ENCODE data around the gene DAB1.

DAB1 gene

GRCh38 chr1:57034713-57035112, 389.1 kb downstream of the DAB1 start:
- TF ChIP-seq, protein P1, sequence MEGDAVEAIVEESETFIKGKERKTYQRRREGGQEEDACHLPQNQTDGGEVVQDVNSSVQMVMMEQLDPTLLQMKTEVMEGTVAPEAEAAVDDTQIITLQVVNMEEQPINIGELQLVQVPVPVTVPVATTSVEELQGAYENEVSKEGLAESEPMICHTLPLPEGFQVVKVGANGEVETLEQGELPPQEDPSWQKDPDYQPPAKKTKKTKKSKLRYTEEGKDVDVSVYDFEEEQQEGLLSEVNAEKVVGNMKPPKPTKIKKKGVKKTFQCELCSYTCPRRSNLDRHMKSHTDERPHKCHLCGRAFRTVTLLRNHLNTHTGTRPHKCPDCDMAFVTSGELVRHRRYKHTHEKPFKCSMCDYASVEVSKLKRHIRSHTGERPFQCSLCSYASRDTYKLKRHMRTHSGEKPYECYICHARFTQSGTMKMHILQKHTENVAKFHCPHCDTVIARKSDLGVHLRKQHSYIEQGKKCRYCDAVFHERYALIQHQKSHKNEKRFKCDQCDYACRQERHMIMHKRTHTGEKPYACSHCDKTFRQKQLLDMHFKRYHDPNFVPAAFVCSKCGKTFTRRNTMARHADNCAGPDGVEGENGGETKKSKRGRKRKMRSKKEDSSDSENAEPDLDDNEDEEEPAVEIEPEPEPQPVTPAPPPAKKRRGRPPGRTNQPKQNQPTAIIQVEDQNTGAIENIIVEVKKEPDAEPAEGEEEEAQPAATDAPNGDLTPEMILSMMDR (IDR thresholded peaks at IDR 0.05; ENCODE audit: low read depth, low read length), result no peak
- no peak overlapping the region for H3K4me3 ChIP-seq (ENCODE audit: low read depth, low read length)

- no peak overlapping the region for H3K4me3 ChIP-seq (ENCODE audit: low read depth, low read length)
- TF ChIP-seq, protein P1 (IDR thresholded peaks at IDR 0.05; ENCODE audit: low read depth, low read length), result no peak
Observed at GRCh38 chr1:57033222-57034001, 390.4 kb downstream of the DAB1 start.

GRCh38 chr1:57026624-57027354, 397.1 kb downstream of the DAB1 start:
- TF ChIP-seq, protein P1 (IDR thresholded peaks at IDR 0.05; ENCODE audit: low read depth, low read length), result no peak
- H3K4me3 ChIP-seq (ENCODE audit: low read depth, low read length), result no peak overlapping the region

DNA sequence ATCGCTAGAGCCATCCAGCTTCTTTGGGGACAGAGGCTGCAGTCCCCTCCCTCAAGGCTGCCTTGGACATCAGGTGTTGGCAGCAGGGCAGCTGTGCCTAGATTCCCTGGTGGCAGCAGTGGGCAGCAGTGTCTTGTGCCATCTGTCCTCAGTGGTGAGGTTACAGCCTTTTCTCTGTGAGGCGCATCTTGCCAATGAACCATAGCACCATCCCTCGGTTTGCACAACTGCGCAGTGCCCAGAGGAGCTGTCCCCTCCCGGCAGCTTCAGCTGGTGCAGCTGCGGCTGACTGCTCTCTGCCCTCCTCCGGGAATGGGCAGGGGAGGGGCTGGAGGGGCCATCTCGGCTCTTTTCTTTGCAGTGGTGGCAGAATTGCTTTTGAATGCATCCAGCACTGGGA, 399.0 kb downstream of the DAB1 start:
- no peak overlapping the region for H3K4me3 ChIP-seq (ENCODE audit: low read depth, low read length)
- TF ChIP-seq, protein P1 (IDR thresholded peaks at IDR 0.05; ENCODE audit: low read depth, low read length), result no peak

GRCh38 chr1:57024428-57024827, 399.4 kb downstream of the DAB1 start:
- H3K4me3 ChIP-seq (ENCODE audit: low read depth, low read length), result no peak overlapping the region
- TF ChIP-seq, protein P1 (IDR thresholded peaks at IDR 0.05; ENCODE audit: low read depth, low read length), result no peak

DNA sequence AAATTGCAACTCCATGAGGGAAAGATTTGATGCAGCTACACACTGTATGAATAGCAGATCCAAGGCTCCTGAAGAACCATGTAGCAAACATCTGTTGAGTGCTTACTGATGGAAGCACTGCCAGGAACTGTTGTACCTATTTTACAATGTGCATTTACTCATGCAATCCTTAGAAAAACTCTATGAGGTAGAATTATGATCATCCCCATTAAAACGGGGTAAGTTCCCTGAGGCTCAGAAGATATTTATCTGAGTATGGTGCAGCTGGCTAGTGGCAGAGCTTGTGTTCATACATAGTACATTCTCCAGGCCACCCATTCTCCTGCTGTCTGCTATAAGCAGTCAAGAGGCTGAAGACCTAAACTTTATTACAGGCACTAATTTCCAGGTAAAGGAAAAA, 403.6 kb downstream of the DAB1 start:
- TF ChIP-seq, protein P1 (IDR thresholded peaks at IDR 0.05; ENCODE audit: low read depth, low read length), result no peak
- no peak overlapping the region for H3K4me3 ChIP-seq (ENCODE audit: low read depth, low read length)

DNA sequence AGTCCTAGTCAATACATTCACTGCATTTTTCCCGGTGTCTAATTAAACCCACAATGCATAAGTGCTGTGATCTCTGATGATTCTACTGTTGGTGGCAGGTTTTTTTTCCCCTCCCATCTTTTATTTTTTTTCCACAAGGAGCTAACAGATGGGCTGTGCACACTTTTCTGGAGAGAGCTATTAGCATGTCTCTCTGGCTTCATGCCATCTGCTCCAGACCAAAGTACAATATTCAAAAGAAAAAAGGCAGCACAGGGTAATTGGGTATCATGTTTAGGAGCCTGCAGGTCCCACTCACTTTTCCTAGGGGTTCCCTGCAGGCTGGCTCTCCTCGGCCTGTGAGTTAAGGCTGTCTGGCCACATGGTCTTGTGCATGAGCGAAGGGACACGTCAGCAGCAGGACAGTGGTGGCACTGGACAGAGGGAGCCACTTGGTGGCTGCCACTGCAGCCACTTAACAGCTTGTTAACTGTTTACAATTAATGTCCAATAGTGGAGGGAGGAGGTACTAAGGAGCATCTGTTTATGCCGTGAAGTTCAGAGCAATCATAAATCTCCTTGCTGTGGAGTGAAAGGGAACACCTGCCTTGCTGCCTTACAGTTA, 404.5 kb downstream of the DAB1 start:
- no peak overlapping the region for H3K4me3 ChIP-seq (ENCODE audit: low read depth, low read length)
- TF ChIP-seq, protein P1 (IDR thresholded peaks at IDR 0.05; ENCODE audit: low read depth, low read length), result no peak
